Mucosa of rectum (tissue), 2 donors: ENCODE measurements around the gene TRPV5.

Experiments
- H3K27ac ChIP-seq, 2 donors: one replicate each; pipeline ENCODE4 v1.7.0; 2013; ENCODE audit warnings: inconsistent platforms in 2 of 2, low read depth in 2 of 2, low read length in 2 of 2
- H3K27me3 ChIP-seq, 2 donors: one replicate each; pipeline ENCODE4 v1.7.0; 2013; ENCODE audit warnings: low read length in 2 of 2; ENCODE audit not compliant: control insufficient read depth in 2 of 2, insufficient read depth in 2 of 2
- H3K36me3 ChIP-seq, 2 donors: one replicate each; pipeline ENCODE4 v1.7.0; 2013; ENCODE audit warnings: low read length in 2 of 2; ENCODE audit not compliant: control insufficient read depth in 2 of 2, insufficient read depth in 2 of 2
- H3K4me1 ChIP-seq, 2 donors: one replicate each; pipeline ENCODE4 v1.7.0; 2013; ENCODE audit warnings: low read length in 2 of 2, mild to moderate bottlenecking in 1 of 2; ENCODE audit not compliant: control insufficient read depth in 2 of 2, insufficient read depth in 2 of 2
- H3K4me3 ChIP-seq, 2 donors: one replicate each; pipeline ENCODE4 v1.7.0; 2013; ENCODE audit warnings: low read length in 2 of 2
- H3K9ac ChIP-seq, 2 donors: one replicate each; pipeline ENCODE4 v1.7.0; 2013; ENCODE audit warnings: low read length in 2 of 2, low read depth in 1 of 2, mild to moderate bottlenecking in 1 of 2
- H3K9me3 ChIP-seq, 2 donors: one replicate each; pipeline ENCODE4 v1.7.0; 2013; ENCODE audit warnings: low read length in 2 of 2; ENCODE audit not compliant: control insufficient read depth in 2 of 2
- donor health status: healthy.
- donor health status: Normal muscosa, but diverticular disease.

TRPV5 gene

GRCh38 chr7:142889816-142890215 is 43.7 kb downstream of the TRPV5 start:
- H3K9ac ChIP-seq: no peak overlapping the region
- no peak overlapping the region for H3K27ac ChIP-seq
- no peaks in the 10 kb centered on the region for H3K4me1 ChIP-seq
- no peaks in the 10 kb centered on the region for H3K36me3 ChIP-seq
- H3K9me3 ChIP-seq: no peaks in the 10 kb centered on the region
- H3K27me3 ChIP-seq: no peaks in the 10 kb centered on the region
- no peak overlapping the region for H3K4me3 ChIP-seq

DNA sequence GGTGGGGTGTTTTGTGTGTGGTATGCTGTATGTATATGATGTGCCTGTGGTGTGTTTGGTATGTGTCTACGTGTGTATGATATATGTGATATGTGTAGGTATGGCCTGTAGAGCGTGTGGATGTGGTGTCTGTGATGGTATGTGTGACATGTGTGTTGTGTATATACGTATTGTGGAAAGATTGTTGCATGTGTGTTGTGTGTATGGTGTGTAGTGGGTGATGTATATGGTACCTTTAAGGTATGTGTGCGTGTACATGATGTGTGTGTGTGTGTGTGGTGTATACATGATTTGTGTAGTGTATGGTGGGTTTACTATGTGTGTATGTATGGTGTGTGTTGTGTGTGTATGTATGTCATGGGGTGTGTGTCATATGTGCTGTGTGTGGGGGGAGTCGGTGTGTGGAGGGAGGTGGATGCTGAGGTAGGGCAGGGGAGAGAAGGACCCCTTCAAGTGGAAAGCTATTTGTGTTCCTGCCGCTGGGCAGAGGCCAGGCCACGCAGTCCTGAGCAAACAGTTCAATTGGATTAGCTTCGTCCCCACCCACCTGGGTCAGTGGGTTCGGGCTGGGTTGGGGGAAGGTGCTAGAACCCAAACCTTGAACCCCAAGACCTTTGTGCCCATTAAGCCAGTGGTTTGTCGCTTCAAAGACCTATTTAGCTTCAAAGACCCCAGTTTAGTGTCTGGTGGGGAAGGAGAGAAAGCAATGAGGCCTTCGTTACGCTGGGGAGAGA is 46.1 kb downstream of the TRPV5 start:
- H3K9me3 ChIP-seq: no peaks in the 10 kb centered on the region
- no peak overlapping the region for H3K4me3 ChIP-seq
- H3K9ac ChIP-seq: no peak overlapping the region
- H3K27me3 ChIP-seq: peaks cover 0 to 5% of the 10 kb centered on the region in 2 donors
- H3K36me3 ChIP-seq: no peaks in the 10 kb centered on the region
- no peaks in the 10 kb centered on the region for H3K4me1 ChIP-seq
- no peak overlapping the region for H3K27ac ChIP-seq

DNA sequence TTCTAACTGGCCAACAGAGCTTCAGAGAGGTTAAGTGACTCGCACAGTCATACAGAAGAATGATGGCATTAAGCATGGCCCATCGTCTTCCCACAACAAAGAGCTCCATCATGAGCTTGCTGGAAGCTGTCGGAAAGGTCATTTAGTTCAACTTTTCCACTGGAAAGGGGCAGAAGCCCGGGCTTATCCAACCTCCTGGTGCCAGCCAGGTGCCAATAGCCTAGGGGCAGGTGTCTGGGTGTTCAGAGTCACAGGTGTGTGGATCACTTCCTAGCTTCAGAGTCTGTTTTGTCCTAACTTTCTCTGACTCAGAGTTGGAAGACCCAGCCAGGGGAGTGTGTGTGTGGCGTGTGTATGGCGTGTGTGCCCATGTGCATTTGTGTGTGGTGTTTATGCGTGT is 46.7 kb downstream of the TRPV5 start:
- Histone ChIP-seq H3K27ac (no peak overlapping the region), H3K4me3 (no peak overlapping the region), H3K9ac (no peak overlapping the region), H3K36me3 (no peaks in the 10 kb centered on the region), H3K27me3 (peaks cover 0 to 5% of the 10 kb centered on the region in 2 donors), H3K4me1 (no peaks in the 10 kb centered on the region), H3K9me3 (no peaks in the 10 kb centered on the region)

DNA sequence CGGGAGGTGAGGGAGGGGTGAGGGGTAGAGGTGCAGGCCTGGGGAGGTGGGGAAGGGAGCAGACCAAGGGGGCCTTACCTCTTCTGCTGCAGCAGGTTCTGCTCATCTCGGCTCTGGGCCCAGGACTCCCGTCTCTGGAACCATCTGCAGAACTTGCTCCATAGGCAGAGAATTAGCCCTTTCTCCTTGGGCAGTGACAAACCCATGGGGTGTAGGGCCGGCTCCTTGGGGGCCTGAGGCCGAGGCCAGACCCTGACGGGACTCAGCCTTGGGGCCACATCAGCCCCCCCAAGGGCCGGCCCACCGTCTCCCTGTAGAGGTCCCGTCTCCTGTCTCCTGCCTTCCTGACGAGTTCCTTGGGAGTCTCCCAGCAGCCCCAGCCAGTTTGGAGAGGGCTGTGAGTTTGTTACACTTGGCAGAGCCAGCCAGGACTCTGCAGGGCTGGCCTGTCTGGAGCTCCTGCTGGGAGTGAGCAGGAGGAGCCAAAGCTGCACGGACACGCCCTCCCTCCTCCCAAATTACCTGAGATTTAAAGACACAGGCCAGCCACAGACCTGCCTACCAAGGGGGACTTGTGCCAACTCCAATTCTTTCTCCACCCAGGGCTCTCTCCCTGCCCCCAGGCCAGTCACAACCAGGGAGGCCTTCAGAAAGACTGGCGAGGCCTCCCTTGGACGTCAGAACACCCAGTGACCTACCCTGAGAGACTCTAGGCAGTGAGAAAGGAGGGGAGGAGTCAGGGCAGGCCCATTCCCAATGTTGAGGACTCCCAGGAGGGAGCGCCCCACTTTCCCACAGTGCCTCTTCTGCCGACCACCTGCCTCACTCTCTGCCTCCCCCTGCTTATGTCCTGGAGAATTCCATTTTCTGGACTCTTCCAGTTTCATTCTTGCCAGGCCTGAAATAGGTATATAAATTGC is 48.0 kb downstream of the TRPV5 start, which contains the start of gene TRPV6:
TRPV6 (minus strand) TSS at position 435 of the 920 bp plus-strand sequence.
- no peaks in the 10 kb centered on the region for H3K4me1 ChIP-seq
- no peaks in the 10 kb centered on the region for H3K36me3 ChIP-seq
- no peak within 1 kb of the TSS for H3K9ac ChIP-seq
- H3K27ac ChIP-seq: no peak within 1 kb of the TSS
- H3K4me3 ChIP-seq: no peak within 1 kb of the TSS
- H3K9me3 ChIP-seq: no peaks in the 10 kb centered on the region
- H3K27me3 ChIP-seq: peaks cover 0 to 5% of the 10 kb centered on the region in 2 donors

DNA sequence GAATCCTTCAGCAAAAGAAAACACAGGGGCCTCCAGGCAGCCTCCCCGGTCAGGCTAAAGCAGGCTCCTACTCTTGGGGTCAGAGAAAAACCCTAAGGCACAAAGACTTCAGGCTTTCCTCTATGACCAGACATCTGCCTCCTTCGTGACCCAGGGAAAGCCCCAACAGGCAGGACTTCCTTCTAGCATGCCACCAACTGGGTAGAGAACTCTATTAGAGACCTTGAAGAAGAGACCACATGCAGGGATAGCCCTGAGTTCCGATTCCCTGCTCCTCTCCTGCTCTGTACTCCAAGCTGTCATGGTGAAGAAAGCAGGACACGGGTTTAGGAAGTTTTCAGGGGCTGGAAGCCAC is 49.3 kb downstream of the TRPV5 start:
- Histone ChIP-seq H3K9me3 (no peaks in the 10 kb centered on the region), H3K4me3 (no peak overlapping the region), H3K27ac (no peak overlapping the region), H3K27me3 (peaks cover 0 to 5% of the 10 kb centered on the region in 2 donors), H3K36me3 (no peaks in the 10 kb centered on the region), H3K4me1 (no peaks in the 10 kb centered on the region), H3K9ac (no peak overlapping the region)

DNA sequence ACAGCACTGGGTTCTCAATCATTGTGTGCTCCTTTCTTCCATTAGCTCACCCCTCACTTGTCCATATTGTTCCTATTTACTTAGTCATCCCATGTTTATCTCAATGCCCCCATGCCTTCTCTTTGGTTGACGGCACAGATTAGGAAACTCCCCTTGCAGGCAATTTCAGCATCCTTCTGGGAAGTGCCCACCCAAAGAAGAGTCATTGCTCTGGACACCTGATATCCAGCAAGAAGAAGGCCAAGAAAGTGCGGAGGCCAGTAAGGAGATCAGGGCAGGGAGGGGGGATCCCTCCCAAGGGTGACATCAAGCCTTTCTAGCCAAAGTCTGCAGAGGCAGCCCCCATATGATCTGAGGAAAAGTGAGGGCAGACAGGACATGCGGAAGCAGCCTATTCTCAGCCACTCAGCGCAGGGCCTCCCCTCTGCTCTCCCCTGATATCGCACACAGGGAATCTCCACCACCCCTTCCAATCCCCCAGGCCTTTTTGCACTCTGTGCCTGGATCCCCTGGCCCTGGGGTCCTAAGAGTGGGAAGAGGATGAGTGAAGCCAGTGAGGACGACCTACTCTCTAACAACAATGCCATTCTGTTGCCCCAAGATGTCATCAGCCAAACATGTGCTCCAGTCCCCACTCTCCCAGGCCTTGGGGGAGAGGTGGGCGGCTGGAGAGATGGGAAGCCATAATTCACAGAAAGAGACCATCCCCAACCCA is 49.8 kb downstream of the TRPV5 start:
- H3K9ac ChIP-seq: no peak overlapping the region
- H3K27me3 ChIP-seq: peaks cover 0 to 5% of the 10 kb centered on the region in 2 donors
- H3K4me1 ChIP-seq: no peaks in the 10 kb centered on the region
- no peak overlapping the region for H3K4me3 ChIP-seq
- H3K9me3 ChIP-seq: no peaks in the 10 kb centered on the region
- H3K36me3 ChIP-seq: no peaks in the 10 kb centered on the region
- H3K27ac ChIP-seq: no peak overlapping the region

DNA sequence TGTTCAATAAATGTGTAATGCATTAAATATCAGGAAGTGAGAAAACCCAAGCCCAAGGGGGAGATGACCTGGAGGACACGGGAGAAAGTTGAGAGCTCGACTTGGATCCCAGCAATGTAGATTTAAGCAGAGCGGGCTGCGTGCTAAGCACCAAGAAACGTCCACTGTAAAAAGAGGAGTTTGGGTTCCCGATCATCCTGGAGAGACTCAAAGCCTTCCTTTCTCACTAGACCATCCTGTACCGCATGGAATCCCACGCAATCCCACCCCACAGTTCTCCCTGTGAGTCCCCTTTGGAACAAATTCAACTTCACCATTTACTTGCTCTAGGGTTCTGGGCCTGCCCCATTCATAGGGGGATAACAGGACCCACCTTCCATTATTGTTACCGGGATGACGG is 50.4 kb downstream of the TRPV5 start:
- Histone ChIP-seq H3K4me3 (no peak overlapping the region), H3K27me3 (peaks cover 0 to 5% of the 10 kb centered on the region in 2 donors), H3K27ac (no peak overlapping the region)

GRCh38 chr7:142882338-142882678 is 51.2 kb downstream of the TRPV5 start:
- no peak overlapping the region for H3K27ac ChIP-seq

More for the DNA sequence above, 50.4 kb downstream of the TRPV5 start:
- H3K9me3 ChIP-seq: no peaks in the 10 kb centered on the region
- H3K4me1 ChIP-seq: no peaks in the 10 kb centered on the region
- H3K36me3 ChIP-seq: no peaks in the 10 kb centered on the region
- no peak overlapping the region for H3K9ac ChIP-seq

DNA sequence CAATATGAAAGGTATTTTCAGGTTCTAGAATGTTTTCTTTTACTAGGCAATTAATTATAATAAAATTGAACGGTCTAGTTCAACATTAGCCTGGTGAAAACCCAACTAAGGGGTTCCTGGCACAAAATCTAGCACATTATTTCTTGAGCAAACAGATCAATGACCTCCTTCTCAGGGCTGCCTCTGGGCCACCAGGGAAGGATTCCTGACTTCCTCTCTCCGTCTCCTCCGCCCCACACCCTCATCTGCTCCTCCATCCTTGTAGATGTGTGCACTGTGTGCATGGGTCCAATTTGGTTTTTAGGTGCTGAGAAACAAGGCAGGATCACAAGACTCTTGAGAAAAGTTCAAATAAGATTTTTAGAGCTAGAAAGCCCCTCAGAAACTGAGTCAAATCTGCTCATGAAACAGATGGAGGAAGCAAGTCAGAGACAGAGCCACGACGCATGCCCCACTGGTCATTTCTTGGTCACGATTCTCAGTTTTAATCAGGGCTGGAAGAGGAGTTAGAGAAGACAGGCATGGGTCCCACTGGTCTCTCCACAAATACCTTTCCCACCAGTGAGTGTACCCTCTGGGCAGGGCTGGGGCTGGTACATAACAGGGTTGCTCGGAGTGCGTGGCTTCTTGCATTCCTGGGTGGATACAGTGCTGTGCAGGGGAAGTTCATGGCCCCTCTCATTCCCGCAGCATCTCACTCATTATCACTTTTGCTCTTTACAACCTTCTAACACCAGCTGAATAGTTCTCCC is 51.8 kb downstream of the TRPV5 start:
- H3K27ac ChIP-seq: no peak overlapping the region
- H3K4me3 ChIP-seq: no peak overlapping the region
- H3K4me1 ChIP-seq: no peaks in the 10 kb centered on the region
- H3K9ac ChIP-seq: no peak overlapping the region
- peaks cover 0 to 5% of the 10 kb centered on the region in 2 donors for H3K27me3 ChIP-seq
- H3K36me3 ChIP-seq: no peaks in the 10 kb centered on the region
- H3K9me3 ChIP-seq: no peaks in the 10 kb centered on the region

More at GRCh38 chr7:142882338-142882678, 51.2 kb downstream of the TRPV5 start:
- H3K9me3 ChIP-seq: no peaks in the 10 kb centered on the region
- no peak overlapping the region for H3K4me3 ChIP-seq
- no peaks in the 10 kb centered on the region for H3K4me1 ChIP-seq
- no peak overlapping the region for H3K9ac ChIP-seq
- no peaks in the 10 kb centered on the region for H3K36me3 ChIP-seq
- peaks cover 0 to 5% of the 10 kb centered on the region in 2 donors for H3K27me3 ChIP-seq
